HL-60/S4 (cell line): ENCODE results near the gene CCNF.

ENCODE experiments used
- in situ Hi-C: fragments of 300-500 bp; cut with MboI; formaldehyde crosslinking; loops from 2 replicates; pipeline ENCODE4 v1.14.3; 2022; ENCODE audit warnings: low sequenced_read_pairs

Gene CCNF

GRCh38 chr16:2498531-2499253, 69.4 kb downstream of the CCNF start:
- in situ Hi-C loops = loop anchor here (25.0 kb wide), 1 partner anchor 486 kb away; the partner anchor contains the start of genes NPW and ZNF598

- in situ Hi-C loops = loop anchor here (25.0 kb wide), 1 partner anchor 487 kb away; the partner anchor contains the start of genes NPW and ZNF598
These were observed 70.2 kb downstream of the CCNF start for GRCh38 chr16:2499454-2499853.

GRCh38 chr16:2499890-2500429, 70.7 kb downstream of the CCNF start:
- in situ Hi-C loops = loop anchor here (25.0 kb wide), 1 partner anchor 488 kb away; the partner anchor contains the start of genes NPW and ZNF598

- in situ Hi-C loops = no loop called here
These were observed 71.2 kb downstream of the CCNF start for GRCh38 chr16:2500430-2500917.

GRCh38 chr16:2500918-2501750, 71.9 kb downstream of the CCNF start:
- in situ Hi-C loops = no loop called here

GRCh38 chr16:2501946-2502895, 73.0 kb downstream of the CCNF start:
- in situ Hi-C loops = no loop called here

GRCh38 chr16:2505695-2506094, 76.4 kb downstream of the CCNF start:
- in situ Hi-C loops = no loop called here

GRCh38 chr16:2507052-2507659, 77.9 kb downstream of the CCNF start:
- in situ Hi-C loops = no loop called here

GRCh38 chr16:2507665-2508064, 78.4 kb downstream of the CCNF start:
- in situ Hi-C loops = no loop called here
